Liver (tissue), 3 donors: ENCODE measurements around the gene GMFB.
A peak's percentile ranks its signal among the peaks of the same experiment; 100 is the strongest.

Source experiments
- GABPA ChIP-seq, 2 donors: IDR thresholded peaks in 1 of 2; conservative IDR thresholded peaks in 1 of 2; 2 replicates each; pipeline ENCODE4 v1.6.1; 2016; ENCODE audit warnings: antibody characterized with exemption in 2 of 2, mild to moderate bottlenecking in 1 of 2, moderate library complexity in 1 of 2
- HNF4A ChIP-seq, 2 donors: conservative IDR thresholded peaks; 2 replicates each; pipeline ENCODE4 v1.6.1; 2016; ENCODE audit warnings: antibody characterized with exemption in 2 of 2, mild to moderate bottlenecking in 2 of 2
- HNF4G ChIP-seq: IDR thresholded peaks from 2 replicates; pipeline ENCODE4 v1.6.1; 2016; ENCODE audit warnings: antibody characterized with exemption
- JUND ChIP-seq, 2 donors: IDR thresholded peaks; 2 replicates each; pipeline ENCODE4 v1.6.1; 2016; ENCODE audit warnings: antibody characterized with exemption in 2 of 2
- RAD21 ChIP-seq, 2 donors: IDR thresholded peaks; 2 replicates each; pipeline ENCODE4 v1.6.1; 2016; ENCODE audit warnings: antibody characterized with exemption in 2 of 2, mild to moderate bottlenecking in 2 of 2
- RXRA ChIP-seq, 2 donors: IDR thresholded peaks; 2 replicates each; pipeline ENCODE4 v1.6.1; 2017 to 2018; ENCODE audit warnings: antibody characterized with exemption in 2 of 2, mild to moderate bottlenecking in 1 of 2
- TAF1 ChIP-seq: conservative IDR thresholded peaks from 2 replicates; pipeline ENCODE4 v1.6.1; 2016; ENCODE audit warnings: antibody characterized with exemption, mild to moderate bottlenecking
- YY1 ChIP-seq: IDR thresholded peaks from 2 replicates; pipeline ENCODE4 v1.6.1; 2016; ENCODE audit warnings: antibody characterized with exemption, mild to moderate bottlenecking
- TF ChIP-seq, protein P1 (sequence below): fragments of 150-350 bp; IDR thresholded peaks from 2 replicates; pipeline ENCODE4 v1.5.1; 2017; ENCODE audit warnings: improper control_type of control experiment, low read depth, low read length; ENCODE audit not compliant: missing input control
- donor health status: healthy.
- donor health status: healthy.

DNA sequence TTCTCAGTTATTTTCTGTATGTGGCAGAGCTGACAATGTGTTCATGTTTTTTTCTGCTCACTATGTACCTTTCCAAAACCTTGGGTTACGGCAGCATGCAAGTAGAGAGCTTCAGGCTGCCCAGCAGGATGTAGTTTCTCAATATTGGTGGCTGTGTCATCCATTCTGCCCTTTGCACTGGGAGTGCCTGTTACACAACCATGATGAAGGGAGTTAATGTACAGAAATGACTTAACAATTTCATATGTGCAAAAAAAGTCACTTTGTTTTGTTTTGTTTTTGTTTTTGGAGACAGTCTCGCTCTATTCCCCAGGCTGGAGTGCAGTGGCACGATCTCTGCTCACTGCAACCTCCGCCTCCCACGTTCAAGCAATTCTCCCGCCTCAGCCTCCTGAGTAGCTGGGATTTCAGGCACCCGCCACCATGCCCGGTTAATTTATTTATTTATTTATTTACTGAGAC is 41.5 kb downstream of the GMFB start:
- TF ChIP-seq RAD21 (IDR thresholded peaks at IDR 0.05) (peak; percentile 24 to 40), HNF4G (peak; percentile 80), TAF1 (no peak), RXRA (IDR thresholded peaks at IDR 0.05) (peak; percentile 41 to 82), YY1 (peak; percentile 95), GABPA (IDR thresholded peaks at IDR 0.05 in 1 of 2, conservative IDR thresholded peaks at IDR 0.05 in 1 of 2) (peak in 1 of 2 donors; percentile 76), HNF4A (conservative IDR thresholded peaks at IDR 0.05) (peak; percentile 89 to 95), JUND (IDR thresholded peaks at IDR 0.05) (peak; percentile 78 to 92)
- TF ChIP-seq, protein P1, sequence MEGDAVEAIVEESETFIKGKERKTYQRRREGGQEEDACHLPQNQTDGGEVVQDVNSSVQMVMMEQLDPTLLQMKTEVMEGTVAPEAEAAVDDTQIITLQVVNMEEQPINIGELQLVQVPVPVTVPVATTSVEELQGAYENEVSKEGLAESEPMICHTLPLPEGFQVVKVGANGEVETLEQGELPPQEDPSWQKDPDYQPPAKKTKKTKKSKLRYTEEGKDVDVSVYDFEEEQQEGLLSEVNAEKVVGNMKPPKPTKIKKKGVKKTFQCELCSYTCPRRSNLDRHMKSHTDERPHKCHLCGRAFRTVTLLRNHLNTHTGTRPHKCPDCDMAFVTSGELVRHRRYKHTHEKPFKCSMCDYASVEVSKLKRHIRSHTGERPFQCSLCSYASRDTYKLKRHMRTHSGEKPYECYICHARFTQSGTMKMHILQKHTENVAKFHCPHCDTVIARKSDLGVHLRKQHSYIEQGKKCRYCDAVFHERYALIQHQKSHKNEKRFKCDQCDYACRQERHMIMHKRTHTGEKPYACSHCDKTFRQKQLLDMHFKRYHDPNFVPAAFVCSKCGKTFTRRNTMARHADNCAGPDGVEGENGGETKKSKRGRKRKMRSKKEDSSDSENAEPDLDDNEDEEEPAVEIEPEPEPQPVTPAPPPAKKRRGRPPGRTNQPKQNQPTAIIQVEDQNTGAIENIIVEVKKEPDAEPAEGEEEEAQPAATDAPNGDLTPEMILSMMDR = no peak
